BJ (cell line): ENCODE data around the gene GALNT11. TPM values are rescaled to one million over a fixed set of nuclear protein-coding genes. Genes with fewer than 3 reads are reported as not detected.
"Not testable (repeated sequence)": the region's sequence is repeated elsewhere in the genome, so short reads cannot be mapped to it uniquely, and the experiment has no call there.

Source experiments
- CTCF ChIA-PET: fragments of 350-600 bp; formaldehyde crosslinking; extraction: SDS; loops from one replicate; lab custom pipeline; 2021; ENCODE audit warnings: antibody characterized with exemption, inconsistent platforms; lab: Yijun Ruan, JAX
- POLR2A ChIA-PET: fragments of 300-600 bp; sonication (Branson Sonifier 250); formaldehyde crosslinking; extraction: SDS; loops from one replicate; lab custom pipeline; 2021; ENCODE audit warnings: antibody characterized with exemption; lab: Charles Lee
- DNase-seq: peaks from one replicate; pipeline ENCODE4 v3.0.0-alpha.2; 2011; ENCODE audit warnings: low read depth
- H3K27me3 ChIP-seq: 2 replicates; pipeline ENCODE4 v1.6.0; 2011; ENCODE audit warnings: low read length; ENCODE audit not compliant: control insufficient read depth, insufficient read depth
- H3K36me3 ChIP-seq: 2 replicates; pipeline ENCODE4 v1.5.1; 2011; ENCODE audit warnings: low read length; ENCODE audit not compliant: control insufficient read depth, insufficient read depth
- H3K4me3 ChIP-seq: 2 replicates; pipeline ENCODE4 v1.5.1; 2011; ENCODE audit warnings: low read depth, mild to moderate bottlenecking, control low read depth, low read length
- polyA plus RNA-seq: library from polyadenylated mRNA; depleted of rRNA; stranded (reverse); fragments of >200 nt; gene quantifications from 2 replicates; pipeline ENCODE4 v1.2.3, GENCODE V29; 2011
- TF ChIP-seq, protein P1 (sequence below): IDR thresholded peaks from 2 replicates; pipeline ENCODE4 v1.5.1; 2011; ENCODE audit warnings: low read depth, mild to moderate bottlenecking, control low read depth, inconsistent platforms, low read length, moderate library complexity; ENCODE audit not compliant: insufficient read depth

Gene GALNT11
- polyA plus RNA-seq, 1 experiment = 18.7 TPM

DNA sequence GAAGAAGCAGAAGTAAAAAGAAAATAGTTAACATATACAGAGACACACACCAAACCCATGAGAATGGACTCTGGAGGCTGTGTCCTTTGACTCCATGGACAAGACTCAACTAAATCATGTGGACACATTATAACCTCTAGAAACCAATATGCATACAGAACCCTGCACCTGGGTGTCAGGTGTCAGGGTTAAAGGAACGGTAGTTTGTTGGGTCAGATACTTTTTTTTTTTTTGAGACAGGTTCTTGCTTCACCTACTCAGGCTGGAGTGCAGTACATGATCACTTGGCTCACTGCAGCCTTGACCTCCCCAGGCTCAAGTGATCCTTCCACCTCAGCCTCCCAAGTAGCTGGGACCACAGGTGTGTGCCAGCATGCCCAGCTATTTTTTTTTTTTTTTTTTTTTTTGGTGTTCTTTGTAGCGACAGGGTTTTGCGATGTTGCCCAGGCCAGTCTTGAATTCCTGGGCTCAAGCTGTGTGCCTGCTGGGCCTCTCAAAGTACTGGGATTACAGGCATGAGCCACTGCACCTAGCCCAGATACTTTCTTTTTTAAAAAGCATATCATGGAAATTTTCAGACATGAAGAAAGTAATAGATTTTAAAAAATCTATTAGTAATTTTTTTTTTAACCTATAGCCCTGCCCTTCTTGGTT is 31.3 kb downstream of the GALNT11 start:
- no peak overlapping the region for H3K4me3 ChIP-seq
- H3K36me3 ChIP-seq = no peaks in the 10 kb centered on the region
- H3K27me3 ChIP-seq = no peaks in the 10 kb centered on the region
- DNase-seq = no peak
- CTCF ChIA-PET = no interaction called here
- TF ChIP-seq, protein P1, sequence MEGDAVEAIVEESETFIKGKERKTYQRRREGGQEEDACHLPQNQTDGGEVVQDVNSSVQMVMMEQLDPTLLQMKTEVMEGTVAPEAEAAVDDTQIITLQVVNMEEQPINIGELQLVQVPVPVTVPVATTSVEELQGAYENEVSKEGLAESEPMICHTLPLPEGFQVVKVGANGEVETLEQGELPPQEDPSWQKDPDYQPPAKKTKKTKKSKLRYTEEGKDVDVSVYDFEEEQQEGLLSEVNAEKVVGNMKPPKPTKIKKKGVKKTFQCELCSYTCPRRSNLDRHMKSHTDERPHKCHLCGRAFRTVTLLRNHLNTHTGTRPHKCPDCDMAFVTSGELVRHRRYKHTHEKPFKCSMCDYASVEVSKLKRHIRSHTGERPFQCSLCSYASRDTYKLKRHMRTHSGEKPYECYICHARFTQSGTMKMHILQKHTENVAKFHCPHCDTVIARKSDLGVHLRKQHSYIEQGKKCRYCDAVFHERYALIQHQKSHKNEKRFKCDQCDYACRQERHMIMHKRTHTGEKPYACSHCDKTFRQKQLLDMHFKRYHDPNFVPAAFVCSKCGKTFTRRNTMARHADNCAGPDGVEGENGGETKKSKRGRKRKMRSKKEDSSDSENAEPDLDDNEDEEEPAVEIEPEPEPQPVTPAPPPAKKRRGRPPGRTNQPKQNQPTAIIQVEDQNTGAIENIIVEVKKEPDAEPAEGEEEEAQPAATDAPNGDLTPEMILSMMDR = no peak
- POLR2A ChIA-PET = no interaction called here

DNA sequence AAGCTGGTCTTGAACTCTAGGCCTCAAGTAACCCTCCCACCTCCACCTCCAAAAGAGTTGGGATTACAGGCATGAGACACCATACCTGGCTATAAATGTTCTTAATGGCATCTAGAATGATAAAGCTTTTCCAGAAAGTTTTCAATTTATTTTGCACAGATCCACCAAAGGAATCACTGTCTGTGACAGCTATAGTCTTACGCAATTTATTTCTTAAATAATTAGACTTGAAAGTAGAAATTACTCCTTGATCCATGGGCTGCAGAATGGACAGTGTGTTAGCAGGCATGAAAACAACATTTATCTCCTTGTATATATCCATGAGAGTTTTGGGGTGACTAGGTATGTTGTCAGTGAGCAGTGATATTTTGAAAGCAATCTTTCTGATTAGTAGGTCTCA is 33.8 kb downstream of the GALNT11 start:
- Histone ChIP-seq H3K4me3 (no peak overlapping the region), H3K27me3 (no peaks in the 10 kb centered on the region), H3K36me3 (no peaks in the 10 kb centered on the region)
- TF ChIP-seq, protein P1 = no peak
- ChIA-PET POLR2A (no interaction called here), CTCF (no interaction called here)
- no peak for DNase-seq

DNA sequence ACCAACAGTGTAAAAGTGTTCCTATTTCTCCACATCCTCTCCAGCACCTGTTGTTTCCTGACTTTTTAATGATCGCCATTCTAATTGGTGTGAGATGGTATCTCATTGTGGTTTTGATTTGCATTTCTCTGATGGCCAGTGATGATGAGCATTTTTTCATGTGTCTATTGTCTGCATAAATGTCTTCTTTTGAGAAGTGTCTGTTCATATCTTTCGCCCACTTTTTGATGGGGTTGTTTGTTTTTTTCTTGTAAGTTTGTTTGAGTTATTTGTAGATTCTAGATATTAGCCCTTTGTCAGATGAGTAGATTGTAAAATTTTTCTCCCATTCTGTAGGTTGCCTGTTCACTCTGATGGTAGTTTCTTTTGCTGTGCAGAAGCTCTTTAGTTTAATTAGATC is 35.6 kb downstream of the GALNT11 start:
- POLR2A ChIA-PET, H3K4me3 ChIP-seq, CTCF ChIA-PET: not testable (repeated sequence)

DNA sequence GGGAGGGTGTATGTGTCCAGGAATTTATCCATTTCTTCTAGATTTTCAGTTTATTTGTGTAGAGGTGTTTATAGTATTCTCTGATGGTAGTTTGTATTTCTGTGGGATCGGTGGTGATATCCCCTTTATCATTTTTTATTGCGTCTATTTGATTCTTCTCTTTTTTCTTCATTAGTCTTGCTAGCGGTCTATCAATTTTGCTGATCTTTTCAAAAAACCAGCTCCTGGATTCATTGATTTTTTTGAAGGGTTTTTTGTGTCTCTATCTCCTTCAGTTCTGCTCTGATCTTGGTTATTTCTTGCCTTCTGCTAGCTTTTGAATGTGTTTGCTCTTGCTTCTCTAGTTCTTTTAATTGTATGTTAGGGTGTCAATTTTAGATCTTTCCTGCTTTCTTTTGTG is 37.7 kb downstream of the GALNT11 start:
- DNase-seq, CTCF ChIA-PET, H3K4me3 ChIP-seq, H3K36me3 ChIP-seq, POLR2A ChIA-PET, H3K27me3 ChIP-seq: not testable (repeated sequence)

More for the DNA sequence above, 35.6 kb downstream of the GALNT11 start:
- not testable (repeated sequence) for H3K27me3 ChIP-seq, DNase-seq, H3K36me3 ChIP-seq

DNA sequence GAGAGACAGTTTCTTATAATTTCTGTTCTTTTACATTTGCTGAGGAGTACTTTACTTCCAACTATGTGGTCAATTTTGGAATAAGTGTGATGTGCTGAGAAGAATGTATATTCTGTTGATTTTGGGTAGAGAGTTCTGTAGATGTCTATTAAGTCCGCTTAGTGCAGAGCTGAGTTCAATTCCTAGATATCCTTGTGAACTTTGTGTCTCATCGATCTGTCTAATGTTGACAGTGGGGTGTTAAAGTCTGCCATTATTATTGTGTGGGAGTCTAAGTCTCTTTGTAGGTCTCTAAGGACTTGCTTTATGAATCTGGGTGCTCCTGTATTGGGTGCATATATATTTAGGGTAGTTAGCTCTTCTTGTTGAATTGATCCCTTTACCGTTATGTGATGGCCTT is 38.3 kb downstream of the GALNT11 start:
- CTCF ChIA-PET, POLR2A ChIA-PET, H3K36me3 ChIP-seq, DNase-seq, H3K4me3 ChIP-seq, H3K27me3 ChIP-seq: not testable (repeated sequence)

DNA sequence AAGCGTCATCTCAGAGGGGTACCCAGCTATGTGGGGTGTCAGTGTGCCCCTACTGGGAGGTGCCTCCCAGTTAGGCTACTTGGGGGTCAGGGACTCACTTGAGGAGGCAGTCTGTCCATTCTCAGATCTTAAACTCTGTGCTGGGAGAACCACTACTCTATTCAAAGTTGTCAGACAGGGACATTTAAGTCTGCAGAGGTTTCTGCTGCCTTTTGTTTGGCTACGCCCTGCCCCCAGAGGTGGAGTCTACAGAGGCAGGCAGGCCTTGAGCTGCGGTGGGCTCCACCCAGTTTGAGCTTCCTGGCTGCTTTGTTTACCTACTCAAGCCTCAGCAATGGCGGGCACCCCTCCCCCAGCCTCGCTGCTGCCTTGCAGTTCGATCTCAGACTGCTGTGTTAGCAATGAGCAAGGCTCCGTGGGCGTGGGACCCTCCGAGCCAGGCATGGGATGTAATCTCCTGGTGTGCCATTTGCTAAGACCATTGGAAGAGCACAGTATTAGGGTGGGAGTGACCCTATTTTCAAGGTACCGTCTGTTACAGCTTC is 40.4 kb downstream of the GALNT11 start:
- H3K36me3 ChIP-seq, CTCF ChIA-PET, H3K27me3 ChIP-seq, DNase-seq, H3K4me3 ChIP-seq, POLR2A ChIA-PET: not testable (repeated sequence)

DNA sequence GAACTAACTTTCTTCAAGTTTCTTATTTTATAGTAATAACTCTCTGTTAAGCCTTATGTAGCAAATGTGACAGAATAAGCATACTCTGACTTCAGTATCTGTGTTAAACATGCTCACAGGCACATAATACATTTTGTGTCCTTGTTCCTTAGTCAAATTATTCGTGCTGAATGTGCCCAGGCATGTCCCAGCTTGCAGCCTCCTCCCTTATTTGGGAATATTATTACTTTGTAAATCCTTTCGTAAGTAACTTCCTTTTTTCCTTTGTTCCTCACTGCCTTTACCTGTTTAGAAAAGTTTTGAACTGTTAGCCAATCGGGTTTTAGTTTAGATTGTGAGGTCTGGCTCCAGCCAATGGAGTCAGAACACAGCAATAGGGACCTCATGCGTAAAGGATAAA is 46.9 kb downstream of the GALNT11 start:
- POLR2A ChIA-PET = no interaction called here
- CTCF ChIA-PET = no interaction called here

More for the DNA sequence above, 46.9 kb downstream of the GALNT11 start:
- no peak for DNase-seq
- no peaks in the 10 kb centered on the region for H3K36me3 ChIP-seq
- no peak overlapping the region for H3K4me3 ChIP-seq
- no peaks in the 10 kb centered on the region for H3K27me3 ChIP-seq
- TF ChIP-seq, protein P1 = no peak
